NCI-H1417 treated with DMSO at 0.1 percent for 48 hours (cell line): ENCODE measurements around the gene SH3BP2.

Experiments
- DNase-seq: peaks from one replicate; lab custom pipeline; 2025; lab: John Stamatoyannopoulos, UW

SH3BP2 gene

GRCh38 chr4:2878346-2878745 lies 85.5 kb downstream of the SH3BP2 start:
- DNase-seq, result no peak

GRCh38 chr4:2879026-2879425 lies 86.1 kb downstream of the SH3BP2 start:
- DNase-seq, result no peak

GRCh38 chr4:2881431-2881830 lies 88.5 kb downstream of the SH3BP2 start:
- DNase-seq, result no peak

- DNase-seq, result no peak
These were observed 89.5 kb downstream of the SH3BP2 start for GRCh38 chr4:2882341-2882740.

GRCh38 chr4:2886161-2886560 lies 93.3 kb downstream of the SH3BP2 start:
- no peak for DNase-seq

GRCh38 chr4:2886622-2887021 lies 93.7 kb downstream of the SH3BP2 start:
- no peak for DNase-seq

GRCh38 chr4:2887343-2887742 lies 94.5 kb downstream of the SH3BP2 start:
- DNase-seq, result no peak

GRCh38 chr4:2888886-2889285 lies 96.0 kb downstream of the SH3BP2 start:
- DNase-seq, result no peak
